Umbilical cord (tissue), 2 donors: ENCODE results near the gene BCAP31. TPM values are rescaled to one million over a fixed set of nuclear protein-coding genes. Genes with fewer than 3 reads are reported as not detected.
A peak's percentile ranks its signal among the peaks of the same experiment; 100 is the strongest.
"Not testable (repeated sequence)": the region's sequence is repeated elsewhere in the genome, so short reads cannot be mapped to it uniquely, and the experiment has no call there.

Experiments used
- DNase-seq: peaks from one replicate; pipeline ENCODE4 v3.0.0-alpha.2; 2015; ENCODE audit warnings: low spot score
- total RNA-seq: library from RNA; depleted of rRNA; stranded (reverse); fragments of >200 nt; gene quantifications from one replicate; pipeline ENCODE4 v1.2.3, GENCODE V29; 2014; ENCODE audit warnings: low replicate concordance; ENCODE audit not compliant: insufficient read depth

BCAP31 gene
- total RNA-seq, 1 donor from 2014 or later: 58.5 TPM

- no peak for DNase-seq
These were observed 11.1 kb upstream of the BCAP31 start for GRCh38 chrX:153735274-153735673.

GRCh38 chrX:153734871-153735270 lies 10.7 kb upstream of the BCAP31 start:
- no peak for DNase-seq

GRCh38 chrX:153733651-153734240 lies 9.6 kb upstream of the BCAP31 start:
- no peak for DNase-seq

- no peak for DNase-seq
These were observed 8.2 kb upstream of the BCAP31 start for GRCh38 chrX:153732401-153732800.

GRCh38 chrX:153731845-153732215 lies 7.6 kb upstream of the BCAP31 start:
- no peak for DNase-seq

GRCh38 chrX:153731117-153731844 lies 7.1 kb upstream of the BCAP31 start:
- DNase-seq: no peak

GRCh38 chrX:153730115-153730514 lies 5.9 kb upstream of the BCAP31 start:
- DNase-seq: not testable (repeated sequence)

GRCh38 chrX:153728951-153729631 lies 4.9 kb upstream of the BCAP31 start:
- no peak for DNase-seq

- DNase-seq: no peak
These were observed 3.9 kb upstream of the BCAP31 start for GRCh38 chrX:153728095-153728494.

GRCh38 chrX:153727123-153727931 lies 3.1 kb upstream of the BCAP31 start:
- DNase-seq: no peak

- peak; percentile 61 for DNase-seq
These were observed 2.3 kb upstream of the BCAP31 start for GRCh38 chrX:153726286-153727122.

- no peak for DNase-seq
These were observed 1.7 kb upstream of the BCAP31 start for GRCh38 chrX:153725832-153726285.

- DNase-seq: no peak
These were observed 1.0 kb upstream of the BCAP31 start for GRCh38 chrX:153725039-153725831.

- peak; percentile 31 for DNase-seq
These were observed 586 bp downstream of the BCAP31 start for GRCh38 chrX:153723351-153724251.

GRCh38 chrX:153722704-153723350 lies 1.4 kb downstream of the BCAP31 start:
- no peak for DNase-seq

GRCh38 chrX:153719701-153720100 lies 4.5 kb downstream of the BCAP31 start:
- DNase-seq: no peak

- DNase-seq: no peak
These were observed 4.9 kb downstream of the BCAP31 start for GRCh38 chrX:153719238-153719637.

- no peak for DNase-seq
These were observed 6.7 kb downstream of the BCAP31 start for GRCh38 chrX:153717445-153717844.

GRCh38 chrX:153714256-153714655 lies 9.9 kb downstream of the BCAP31 start:
- no peak for DNase-seq
